OCI-LY1 (cell line): ENCODE results near the gene MAJIN.

Experiments
- CTCF ChIP-seq: fragments of 200-600 bp; sonication (generic), shearing (Covaris generic); IDR thresholded peaks from 2 replicates; pipeline ENCODE4 v1.5.1; 2017; ENCODE audit warnings: mild to moderate bottlenecking, antibody characterized with exemption, low read length, moderate library complexity, mixed read lengths
- EZH2 ChIP-seq: fragments of 200-600 bp; sonication (generic), shearing (Covaris generic); IDR thresholded peaks from 2 replicates; pipeline ENCODE4 v1.8.0; 2017; ENCODE audit warnings: borderline replicate concordance, mixed run types, mild to moderate bottlenecking, antibody characterized with exemption, low read length, moderate library complexity, mixed read lengths

DNA sequence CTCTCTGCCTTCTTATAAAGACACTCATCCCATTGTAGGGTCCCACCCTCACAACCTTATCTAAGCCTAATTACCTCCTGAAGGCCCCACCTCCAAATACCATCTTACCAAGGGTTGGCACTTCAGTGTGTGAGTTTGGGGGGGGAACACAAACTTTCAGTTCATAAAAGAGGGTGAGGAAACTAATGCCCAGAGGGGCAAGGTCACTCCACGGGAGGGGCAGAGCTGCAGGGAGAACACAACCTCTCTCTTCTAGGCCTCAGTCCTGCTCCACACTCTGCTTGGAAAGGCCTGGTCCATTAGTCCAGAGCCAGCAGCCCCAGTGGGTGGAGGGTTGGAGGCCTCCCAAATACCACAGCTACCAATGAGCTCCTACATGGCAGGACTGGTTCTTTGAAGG lies 27.6 kb upstream of the MAJIN start:
- TF ChIP-seq EZH2 (no peak), CTCF (no peak)
